Measurements from ENCODE around the gene LDLRAD4. TPM values are rescaled to one million over a fixed set of nuclear protein-coding genes. Genes with fewer than 3 reads are reported as not detected.
A peak's percentile ranks its signal among the peaks of the same experiment; 100 is the strongest.

The LDLRAD4 gene
- total RNA-seq, 1 donor, result 0.54 TPM

DNA sequence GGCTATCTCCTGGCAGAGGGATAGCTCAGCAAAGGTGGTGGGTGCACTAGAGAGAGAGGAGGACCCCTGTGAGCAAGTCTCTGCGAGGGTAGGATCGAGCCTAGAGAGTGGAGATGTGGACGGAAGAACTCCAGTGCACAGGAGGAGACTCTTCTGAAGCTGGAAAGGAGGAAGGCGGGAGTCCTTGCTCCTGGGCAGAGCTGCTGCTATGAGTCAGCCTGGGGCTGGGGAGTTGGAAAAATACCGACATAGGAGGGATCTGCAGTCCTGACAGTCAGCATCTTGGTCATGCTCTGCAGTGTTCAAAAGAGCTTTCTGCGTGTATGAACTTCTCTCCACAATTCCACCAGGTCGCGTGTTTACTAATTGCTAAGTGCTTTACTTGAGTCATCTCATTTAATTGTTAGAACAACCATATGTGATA, 233.8 kb downstream of the LDLRAD4 start:
- peak; percentile 65 for DNase-seq (ENCODE audit: low read depth)
- TF ChIP-seq, protein P1, sequence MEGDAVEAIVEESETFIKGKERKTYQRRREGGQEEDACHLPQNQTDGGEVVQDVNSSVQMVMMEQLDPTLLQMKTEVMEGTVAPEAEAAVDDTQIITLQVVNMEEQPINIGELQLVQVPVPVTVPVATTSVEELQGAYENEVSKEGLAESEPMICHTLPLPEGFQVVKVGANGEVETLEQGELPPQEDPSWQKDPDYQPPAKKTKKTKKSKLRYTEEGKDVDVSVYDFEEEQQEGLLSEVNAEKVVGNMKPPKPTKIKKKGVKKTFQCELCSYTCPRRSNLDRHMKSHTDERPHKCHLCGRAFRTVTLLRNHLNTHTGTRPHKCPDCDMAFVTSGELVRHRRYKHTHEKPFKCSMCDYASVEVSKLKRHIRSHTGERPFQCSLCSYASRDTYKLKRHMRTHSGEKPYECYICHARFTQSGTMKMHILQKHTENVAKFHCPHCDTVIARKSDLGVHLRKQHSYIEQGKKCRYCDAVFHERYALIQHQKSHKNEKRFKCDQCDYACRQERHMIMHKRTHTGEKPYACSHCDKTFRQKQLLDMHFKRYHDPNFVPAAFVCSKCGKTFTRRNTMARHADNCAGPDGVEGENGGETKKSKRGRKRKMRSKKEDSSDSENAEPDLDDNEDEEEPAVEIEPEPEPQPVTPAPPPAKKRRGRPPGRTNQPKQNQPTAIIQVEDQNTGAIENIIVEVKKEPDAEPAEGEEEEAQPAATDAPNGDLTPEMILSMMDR (IDR thresholded peaks at IDR 0.05; ENCODE audit: insufficient read depth, low read length), result no peak
- H3K4me3 ChIP-seq (ENCODE audit: low read depth, low read length), result no peak overlapping the region

DNA sequence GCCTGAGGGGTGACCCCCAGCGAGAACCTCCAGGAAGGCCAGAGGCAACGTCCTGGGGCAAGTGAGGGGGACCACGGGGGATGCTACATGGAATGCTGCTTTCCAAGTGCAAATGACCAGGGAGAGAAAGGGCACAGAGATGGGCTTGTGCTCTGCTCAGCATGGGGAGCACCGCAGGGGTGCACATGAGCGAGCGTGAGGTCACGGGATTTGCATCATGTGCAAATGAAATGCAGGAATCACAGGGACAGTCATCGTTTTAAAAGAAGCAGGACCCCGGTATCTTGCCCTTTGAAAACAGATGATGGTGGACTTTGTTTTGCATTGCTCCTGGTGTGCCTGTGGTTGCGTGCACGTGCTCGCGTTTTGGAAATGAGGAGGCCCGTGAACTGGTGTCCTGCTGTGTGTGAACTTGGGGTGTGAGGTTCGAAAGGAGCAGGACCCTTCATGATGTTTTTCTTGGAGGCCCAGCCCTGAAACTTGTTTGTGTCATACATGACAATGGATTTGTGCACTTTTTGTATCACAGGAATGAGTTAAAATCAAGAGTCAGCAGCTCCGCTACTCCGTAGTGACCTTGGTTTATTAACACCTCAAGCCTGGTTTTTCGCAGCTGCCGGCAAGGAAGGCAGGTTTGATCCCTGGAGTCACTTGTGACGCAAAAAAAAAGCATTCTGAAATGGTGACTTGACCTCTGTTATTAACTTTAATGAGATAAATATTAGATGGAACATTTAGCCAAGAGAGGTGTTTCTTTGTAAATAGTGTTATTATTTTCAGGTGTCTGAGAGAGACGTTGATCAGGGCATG, 234.5 kb downstream of the LDLRAD4 start:
- H3K4me3 ChIP-seq (ENCODE audit: low read depth, low read length), result no peak overlapping the region
- no peak for DNase-seq (ENCODE audit: low read depth)
- TF ChIP-seq, protein P1 (IDR thresholded peaks at IDR 0.05; ENCODE audit: insufficient read depth, low read length), result no peak

DNA sequence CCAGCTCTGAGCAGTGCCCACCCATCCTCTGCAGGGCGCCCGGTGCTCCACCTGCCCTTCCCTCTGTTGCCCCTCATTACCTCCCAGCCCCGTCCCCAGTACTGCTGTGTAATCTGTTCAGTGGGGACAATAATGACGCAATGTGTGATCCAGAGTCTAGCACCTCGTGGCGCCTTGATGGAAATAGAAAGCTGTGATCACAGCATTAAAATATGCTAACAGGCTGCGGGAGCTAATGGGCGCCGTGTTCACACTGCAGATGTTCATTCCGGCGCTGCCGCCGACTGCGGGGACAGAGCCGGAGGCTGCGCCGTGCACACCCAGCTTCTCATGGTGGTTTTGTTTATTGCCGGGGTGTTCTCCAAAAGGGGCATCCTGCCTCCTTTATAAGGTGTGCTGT, 235.2 kb downstream of the LDLRAD4 start:
- TF ChIP-seq, protein P1 (IDR thresholded peaks at IDR 0.05; ENCODE audit: insufficient read depth, low read length), result no peak
- no peak overlapping the region for H3K4me3 ChIP-seq (ENCODE audit: low read depth, low read length)
- DNase-seq (ENCODE audit: low read depth), result no peak

DNA sequence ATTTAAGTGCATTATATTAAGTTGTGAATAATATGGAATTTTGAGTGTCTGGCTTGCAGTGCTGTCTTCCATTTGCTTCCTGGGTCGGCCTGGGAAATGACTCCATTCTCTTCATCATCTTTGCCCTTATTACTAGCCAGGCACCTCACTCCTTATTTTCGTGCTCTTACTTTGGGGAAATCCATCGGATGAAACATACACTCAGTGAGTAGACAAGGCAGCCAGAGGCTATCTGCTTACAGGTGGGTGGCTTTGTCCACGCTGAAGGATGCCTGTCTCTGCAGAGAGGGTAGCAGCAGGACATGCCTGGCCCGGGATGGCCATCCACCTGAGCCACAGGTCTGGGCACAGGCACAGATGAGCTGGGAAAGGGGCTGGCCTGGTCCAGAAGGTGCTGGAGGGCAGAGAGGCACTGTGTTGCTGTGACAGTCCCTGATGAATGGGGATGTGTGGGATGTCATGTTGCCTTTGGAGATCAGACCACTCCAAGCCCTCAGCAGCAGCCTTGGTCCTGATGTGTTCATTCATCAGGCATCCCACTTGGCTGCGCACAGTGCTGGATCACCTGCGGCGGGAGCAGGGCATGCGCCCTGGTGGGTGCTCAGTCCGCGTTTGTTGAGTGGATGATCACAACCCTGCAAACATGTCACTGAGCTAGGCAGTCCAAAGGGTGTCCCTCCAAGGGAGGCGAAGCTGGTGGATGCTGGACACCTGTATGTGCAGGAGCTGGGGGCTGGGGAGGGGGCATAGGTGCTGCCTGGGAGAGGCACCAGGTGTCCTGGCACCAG, 236.0 kb downstream of the LDLRAD4 start:
- TF ChIP-seq, protein P1 (IDR thresholded peaks at IDR 0.05; ENCODE audit: insufficient read depth, low read length), result no peak
- no peak overlapping the region for H3K4me3 ChIP-seq (ENCODE audit: low read depth, low read length)
- DNase-seq (ENCODE audit: low read depth), result no peak

DNA sequence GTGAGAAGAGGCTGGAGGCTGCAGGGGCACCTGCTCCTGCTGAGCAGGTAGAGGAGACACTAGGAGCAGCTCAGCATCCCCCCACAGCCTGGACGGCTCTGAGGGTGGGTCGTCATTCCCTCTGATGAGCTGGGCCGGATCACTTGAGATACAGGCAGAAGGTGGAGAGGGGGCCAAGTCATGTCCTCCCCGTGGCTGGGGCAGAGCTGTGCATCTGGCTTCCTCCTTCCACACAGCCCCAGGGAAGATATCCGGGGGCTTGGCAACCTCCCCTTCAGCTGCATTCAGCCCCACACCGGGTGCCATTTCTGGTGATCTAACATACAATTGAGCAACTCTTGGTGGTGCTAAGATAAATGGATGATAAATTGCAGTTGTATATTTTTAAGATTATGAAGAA, 236.9 kb downstream of the LDLRAD4 start:
- TF ChIP-seq, protein P1 (IDR thresholded peaks at IDR 0.05; ENCODE audit: insufficient read depth, low read length), result no peak
- DNase-seq (ENCODE audit: low read depth), result no peak

DNA sequence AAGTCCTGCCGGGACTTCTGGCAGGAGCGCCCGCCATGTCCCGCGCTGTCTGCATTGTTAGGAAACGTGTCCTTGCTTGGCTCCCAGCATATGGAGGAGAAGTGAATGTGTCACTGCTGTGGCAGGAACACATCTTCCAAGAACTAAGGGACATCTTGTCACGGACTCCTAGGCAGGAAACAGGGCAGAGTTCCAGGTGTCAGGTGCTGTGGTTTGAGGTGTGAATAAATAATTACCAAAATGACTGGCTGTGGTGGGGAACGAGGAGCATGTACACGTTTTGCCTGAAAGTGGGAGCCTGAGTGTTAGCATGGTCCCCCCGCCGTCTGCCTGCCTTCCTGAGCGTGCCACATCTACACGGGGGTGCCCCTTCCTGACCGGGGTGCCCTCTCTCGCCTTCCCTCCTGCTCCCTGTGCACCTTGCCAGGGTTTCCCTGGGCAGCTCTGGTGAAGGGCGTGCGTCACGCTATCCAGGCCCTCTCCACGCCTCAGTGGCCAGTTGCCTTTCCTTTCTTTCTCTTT, 237.5 kb downstream of the LDLRAD4 start:
- DNase-seq (ENCODE audit: low read depth), result no peak
- TF ChIP-seq, protein P1 (IDR thresholded peaks at IDR 0.05; ENCODE audit: insufficient read depth, low read length), result no peak
- H3K4me3 ChIP-seq (ENCODE audit: low read depth, low read length), result no peak overlapping the region

More for the DNA sequence above, 236.9 kb downstream of the LDLRAD4 start:
- no peak overlapping the region for H3K4me3 ChIP-seq (ENCODE audit: low read depth, low read length)
